ENCODE data around the gene TPX2. TPM values are rescaled to one million over a fixed set of nuclear protein-coding genes. Genes with fewer than 3 reads are reported as not detected.

TPX2 gene
- total RNA-seq, 2 experiments from 2014 or later: 0.85 to 0.89 TPM

- no peaks in the 10 kb centered on the region for H3K27me3 ChIP-seq (ENCODE audit: control insufficient read depth in 1 of 2, insufficient read depth in 2 of 2, low read length in 2 of 2)
- H3K4me1 Mint-ChIP-seq (ENCODE audit: low read depth): peaks cover 6% of the 10 kb centered on the region
- H3K9me3 ChIP-seq (ENCODE audit: control insufficient read depth in 1 of 2, insufficient read depth in 1 of 2, low read length in 2 of 2): no peaks in the 10 kb centered on the region
- H3K9me3 Mint-ChIP-seq: no peaks in the 10 kb centered on the region
- no peaks in the 10 kb centered on the region for H3K27me3 Mint-ChIP-seq
- ATAC-seq (ENCODE audit: poor library complexity): no peak
- H3K4me3 ChIP-seq (ENCODE audit: low read length): no peak overlapping the region
- ChIA-PET POLR2A (no interaction called here), CTCF (no interaction called here)
- H3K36me3 ChIP-seq (ENCODE audit: insufficient read depth, low read length): no peaks in the 10 kb centered on the region
- H3K36me3 Mint-ChIP-seq (ENCODE audit: low read depth): no peaks in the 10 kb centered on the region
- no peak overlapping the region for H3K27ac ChIP-seq (ENCODE audit: low read depth in 1 of 2, low read length in 2 of 2)
- H3K27ac Mint-ChIP-seq: no peak overlapping the region
- intact Hi-C loops (cut with DNase I, micrococcal nuclease): no loop called here
- TF ChIP-seq CTCF (IDR thresholded peaks at IDR 0.05): no peak
- DNase-seq: no peak
- H3K4me1 ChIP-seq (ENCODE audit: insufficient read depth, low read length): peaks cover 4% of the 10 kb centered on the region
- H3K4me3 Mint-ChIP-seq: no peak overlapping the region
Measured at GRCh38 chr20:31774408-31774807, 35.3 kb downstream of the TPX2 start.

- Mint-ChIP-seq H3K4me3 (no peak overlapping the region), H3K9me3 (no peaks in the 10 kb centered on the region), H3K27ac (no peak overlapping the region), H3K27me3 (no peaks in the 10 kb centered on the region), H3K36me3 (ENCODE audit: low read depth) (no peaks in the 10 kb centered on the region), H3K4me1 (ENCODE audit: low read depth) (no peaks in the 10 kb centered on the region)
- no peak for ATAC-seq (ENCODE audit: poor library complexity)
- ChIA-PET CTCF (no interaction called here), POLR2A (no interaction called here)
- Histone ChIP-seq H3K9me3 (ENCODE audit: control insufficient read depth in 1 of 2, insufficient read depth in 1 of 2, low read length in 2 of 2) (no peaks in the 10 kb centered on the region), H3K36me3 (ENCODE audit: insufficient read depth, low read length) (no peaks in the 10 kb centered on the region), H3K27ac (ENCODE audit: low read depth in 1 of 2, low read length in 2 of 2) (no peak overlapping the region), H3K4me3 (ENCODE audit: low read length) (no peak overlapping the region), H3K4me1 (ENCODE audit: insufficient read depth, low read length) (no peaks in the 10 kb centered on the region), H3K27me3 (ENCODE audit: control insufficient read depth in 1 of 2, insufficient read depth in 2 of 2, low read length in 2 of 2) (no peaks in the 10 kb centered on the region)
- DNase-seq: no peak
- intact Hi-C loops (cut with DNase I, micrococcal nuclease): no loop called here
- no peak for TF ChIP-seq CTCF (IDR thresholded peaks at IDR 0.05)
Measured at GRCh38 chr20:31780839-31781238, 41.7 kb downstream of the TPX2 start.

GRCh38 chr20:31781945-31782344, 42.9 kb downstream of the TPX2 start:
- Mint-ChIP-seq H3K27ac (no peak overlapping the region), H3K4me3 (no peak overlapping the region), H3K9me3 (no peaks in the 10 kb centered on the region), H3K4me1 (ENCODE audit: low read depth) (no peaks in the 10 kb centered on the region), H3K27me3 (no peaks in the 10 kb centered on the region), H3K36me3 (ENCODE audit: low read depth) (no peaks in the 10 kb centered on the region)
- intact Hi-C loops (cut with DNase I, micrococcal nuclease): no loop called here
- Histone ChIP-seq H3K4me3 (ENCODE audit: low read length) (no peak overlapping the region), H3K27me3 (ENCODE audit: control insufficient read depth in 1 of 2, insufficient read depth in 2 of 2, low read length in 2 of 2) (no peaks in the 10 kb centered on the region), H3K27ac (ENCODE audit: low read depth in 1 of 2, low read length in 2 of 2) (no peak overlapping the region), H3K36me3 (ENCODE audit: insufficient read depth, low read length) (no peaks in the 10 kb centered on the region), H3K4me1 (ENCODE audit: insufficient read depth, low read length) (no peaks in the 10 kb centered on the region), H3K9me3 (ENCODE audit: control insufficient read depth in 1 of 2, insufficient read depth in 1 of 2, low read length in 2 of 2) (no peaks in the 10 kb centered on the region)
- no peak for DNase-seq
- CTCF ChIA-PET: no interaction called here
- ATAC-seq (ENCODE audit: poor library complexity): no peak
- no peak for TF ChIP-seq CTCF (IDR thresholded peaks at IDR 0.05)
- POLR2A ChIA-PET: no interaction called here

All from CD4-positive, alpha-beta T cell (primary cell).